Measurements from ENCODE around the gene DNM2. TPM values are rescaled to one million over a fixed set of nuclear protein-coding genes. Genes with fewer than 3 reads are reported as not detected.

The DNM2 gene
- total RNA-seq, 1 donor from 2014 or later, result 129 TPM

DNA sequence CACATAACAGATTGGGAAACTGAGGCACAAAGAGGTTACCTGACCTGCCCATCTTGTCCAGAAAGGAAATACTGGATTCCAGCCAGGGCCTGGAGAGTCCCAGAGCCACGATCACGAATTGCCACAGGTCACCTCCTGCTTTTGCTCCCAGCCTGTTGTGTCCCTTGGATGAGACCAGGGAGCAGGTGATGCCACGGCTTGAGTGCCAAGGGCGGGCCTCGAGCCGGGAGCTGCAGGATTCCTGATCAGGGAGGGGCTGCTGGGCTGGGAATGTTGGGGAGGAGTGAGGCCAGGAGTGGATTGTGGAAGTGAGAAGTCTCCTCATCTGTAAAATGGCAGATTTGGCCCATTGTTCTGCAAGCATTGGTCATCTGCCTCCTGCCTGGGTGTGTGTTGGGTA, 29.4 kb downstream of the DNM2 start:
- peaks cover 27% of the 10 kb centered on the region for H3K4me1 Mint-ChIP-seq (ENCODE audit: low read depth, unreplicated experiment)
- FAIRE-seq, result no peak
- TF ChIP-seq EZH2 (IDR thresholded peaks at IDR 0.05; ENCODE audit: insufficient read depth, low read length) (no peak), CTCF (IDR thresholded peaks at IDR 0.05; ENCODE audit: insufficient read depth, low read depth, low read length) (no peak)

GRCh38 chr19:10747674-10748073, 29.8 kb downstream of the DNM2 start:
- H3K4me2 ChIP-seq (ENCODE audit: low read length), result no peak overlapping the region
- no peaks in the 10 kb centered on the region for H3K36me3 ChIP-seq (ENCODE audit: insufficient read depth, low read length)
- Mint-ChIP-seq H3K36me3 (ENCODE audit: low read depth, unreplicated experiment) (peaks cover 5% of the 10 kb centered on the region), H3K27ac (ENCODE audit: unreplicated experiment) (no peak overlapping the region), H3K4me1 (ENCODE audit: low read depth, unreplicated experiment) (peaks cover 27% of the 10 kb centered on the region), H3K4me3 (ENCODE audit: unreplicated experiment) (no peak overlapping the region), H3K27me3 (ENCODE audit: low read depth, unreplicated experiment) (no peaks in the 10 kb centered on the region), H3K9me3 (ENCODE audit: unreplicated experiment) (no peaks in the 10 kb centered on the region)
- no peaks in the 10 kb centered on the region for H3K9me3 ChIP-seq (ENCODE audit: insufficient read depth, low read depth, low read length)
- H3K4me1 ChIP-seq (ENCODE audit: insufficient read depth, low read length), result peaks cover 22% of the 10 kb centered on the region
- FAIRE-seq, result no peak
- TF ChIP-seq EZH2 (IDR thresholded peaks at IDR 0.05; ENCODE audit: insufficient read depth, low read length) (no peak), CTCF (IDR thresholded peaks at IDR 0.05; ENCODE audit: insufficient read depth, low read depth, low read length) (no peak)
- H3K27me3 ChIP-seq (ENCODE audit: insufficient read depth, low read length), result no peaks in the 10 kb centered on the region
- no peak overlapping the region for H2AFZ ChIP-seq (ENCODE audit: low read depth, low read length)
- H3K27ac ChIP-seq (ENCODE audit: low read depth, low read length), result no peak overlapping the region
- H3K79me2 ChIP-seq (ENCODE audit: insufficient read depth, low read length), result peaks cover 94% of the 10 kb centered on the region
- H3K9ac ChIP-seq (ENCODE audit: low read length), result no peak overlapping the region
- H4K20me1 ChIP-seq (ENCODE audit: insufficient read depth, low read length), result peaks cover 94% of the 10 kb centered on the region
- no peak overlapping the region for H3K4me3 ChIP-seq (ENCODE audit: insufficient read depth, low read depth, low read length)
- DNase-seq (ENCODE audit: low read depth), result no peak

More for the DNA sequence above, 29.4 kb downstream of the DNM2 start:
- H3K27ac Mint-ChIP-seq (ENCODE audit: unreplicated experiment), result no peak overlapping the region
- Histone ChIP-seq H3K27me3 (ENCODE audit: insufficient read depth, low read length) (no peaks in the 10 kb centered on the region), H3K27ac (ENCODE audit: low read depth, low read length) (no peak overlapping the region), H3K4me2 (ENCODE audit: low read length) (no peak overlapping the region), H3K9me3 (ENCODE audit: insufficient read depth, low read depth, low read length) (no peaks in the 10 kb centered on the region), H4K20me1 (ENCODE audit: insufficient read depth, low read length) (peaks cover 94% of the 10 kb centered on the region), H2AFZ (ENCODE audit: low read depth, low read length) (no peak overlapping the region), H3K4me1 (ENCODE audit: insufficient read depth, low read length) (peaks cover 22% of the 10 kb centered on the region), H3K79me2 (ENCODE audit: insufficient read depth, low read length) (peaks cover 94% of the 10 kb centered on the region), H3K36me3 (ENCODE audit: insufficient read depth, low read length) (no peaks in the 10 kb centered on the region), H3K4me3 (ENCODE audit: insufficient read depth, low read depth, low read length) (no peak overlapping the region), H3K9ac (ENCODE audit: low read length) (no peak overlapping the region)
- no peak overlapping the region for H3K4me3 Mint-ChIP-seq (ENCODE audit: unreplicated experiment)
- no peak for DNase-seq (ENCODE audit: low read depth)
- H3K9me3 Mint-ChIP-seq (ENCODE audit: unreplicated experiment), result peaks cover 3% of the 10 kb centered on the region
- peaks cover 5% of the 10 kb centered on the region for H3K36me3 Mint-ChIP-seq (ENCODE audit: low read depth, unreplicated experiment)
- H3K27me3 Mint-ChIP-seq (ENCODE audit: low read depth, unreplicated experiment), result no peaks in the 10 kb centered on the region

- Mint-ChIP-seq H3K27ac (ENCODE audit: unreplicated experiment) (no peak overlapping the region), H3K27me3 (ENCODE audit: low read depth, unreplicated experiment) (no peaks in the 10 kb centered on the region), H3K4me1 (ENCODE audit: low read depth, unreplicated experiment) (peaks cover 27% of the 10 kb centered on the region), H3K4me3 (ENCODE audit: unreplicated experiment) (no peak overlapping the region), H3K9me3 (ENCODE audit: unreplicated experiment) (no peaks in the 10 kb centered on the region), H3K36me3 (ENCODE audit: low read depth, unreplicated experiment) (peaks cover 5% of the 10 kb centered on the region)
- no peak overlapping the region for H3K4me2 ChIP-seq (ENCODE audit: low read length)
- no peak overlapping the region for H3K4me3 ChIP-seq (ENCODE audit: insufficient read depth, low read depth, low read length)
- DNase-seq (ENCODE audit: low read depth) (no peak), FAIRE-seq (no peak)
- H3K9me3 ChIP-seq (ENCODE audit: insufficient read depth, low read depth, low read length), result no peaks in the 10 kb centered on the region
- H4K20me1 ChIP-seq (ENCODE audit: insufficient read depth, low read length), result peaks cover 92% of the 10 kb centered on the region
- H2AFZ ChIP-seq (ENCODE audit: low read depth, low read length), result no peak overlapping the region
- no peak overlapping the region for H3K27ac ChIP-seq (ENCODE audit: low read depth, low read length)
- H3K36me3 ChIP-seq (ENCODE audit: insufficient read depth, low read length), result no peaks in the 10 kb centered on the region
- H3K79me2 ChIP-seq (ENCODE audit: insufficient read depth, low read length), result peaks cover 94% of the 10 kb centered on the region
- no peak overlapping the region for H3K9ac ChIP-seq (ENCODE audit: low read length)
- H3K27me3 ChIP-seq (ENCODE audit: insufficient read depth, low read length), result no peaks in the 10 kb centered on the region
- no peak for TF ChIP-seq EZH2 (IDR thresholded peaks at IDR 0.05; ENCODE audit: insufficient read depth, low read length)
- TF ChIP-seq CTCF (IDR thresholded peaks at IDR 0.05; ENCODE audit: insufficient read depth, low read depth, low read length), result no peak
- peaks cover 22% of the 10 kb centered on the region for H3K4me1 ChIP-seq (ENCODE audit: insufficient read depth, low read length)
Observed at GRCh38 chr19:10748195-10748926, 30.5 kb downstream of the DNM2 start.

All from astrocyte (in vitro differentiated cells and primary cell).